ENCODE results near the gene PFDN6.
"Not testable (repeated sequence)": the region's sequence is repeated elsewhere in the genome, so short reads cannot be mapped to it uniquely, and the experiment has no call there.

PFDN6 gene

GRCh38 chr6:33273924-33274902, 15.2 kb upstream of the PFDN6 start:
- no peak for DNase-seq (ENCODE audit: low spot score)

DNA sequence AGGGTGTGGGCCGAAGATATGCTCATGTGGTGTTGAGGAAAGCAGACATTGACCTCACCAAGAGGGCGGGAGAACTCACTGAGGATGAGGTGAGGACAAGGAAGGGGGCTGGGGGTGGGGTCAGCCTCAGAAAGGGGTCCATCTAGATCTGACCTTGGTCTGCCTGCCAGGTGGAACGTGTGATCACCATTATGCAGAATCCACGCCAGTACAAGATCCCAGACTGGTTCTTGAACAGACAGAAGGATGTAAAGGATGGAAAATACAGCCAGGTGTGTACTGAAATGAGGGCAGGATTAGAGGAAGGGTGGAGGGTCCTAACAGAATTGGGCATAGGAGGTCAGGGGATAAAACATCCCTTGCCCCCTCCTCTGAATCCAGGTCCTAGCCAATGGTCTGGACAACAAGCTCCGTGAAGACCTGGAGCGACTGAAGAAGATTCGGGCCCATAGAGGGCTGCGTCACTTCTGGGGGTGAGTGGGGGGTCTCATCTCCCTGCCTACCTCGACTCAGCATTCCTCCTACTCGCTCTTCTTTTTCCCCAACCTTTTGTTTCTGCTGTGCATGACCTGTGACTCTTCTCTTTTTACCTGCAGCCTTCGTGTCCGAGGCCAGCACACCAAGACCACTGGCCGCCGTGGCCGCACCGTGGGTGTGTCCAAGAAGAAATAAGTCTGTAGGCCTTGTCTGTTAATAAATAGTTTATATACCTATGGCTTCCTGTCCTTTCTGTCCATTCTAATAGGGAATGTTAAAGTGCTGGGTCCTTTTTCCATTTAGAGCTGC, 13.4 kb upstream of the PFDN6 start:
- not testable (repeated sequence) for DNase-seq (ENCODE audit: low spot score)

DNA sequence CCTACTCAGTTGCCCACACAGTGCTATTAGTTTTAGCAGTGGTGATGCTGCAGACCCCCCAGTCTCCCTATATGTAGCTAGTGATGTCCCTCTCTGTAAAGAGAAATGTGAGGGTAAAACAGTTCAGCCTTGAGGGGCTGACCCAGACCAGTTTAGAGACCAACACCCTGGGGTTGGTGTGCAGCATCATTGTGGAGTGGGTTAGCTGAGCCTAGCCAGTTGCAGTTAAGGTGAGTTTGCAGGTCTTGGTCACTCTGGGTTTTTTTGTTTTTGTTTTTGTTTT, 12.9 kb upstream of the PFDN6 start:
- no peak for DNase-seq (ENCODE audit: low spot score)

DNA sequence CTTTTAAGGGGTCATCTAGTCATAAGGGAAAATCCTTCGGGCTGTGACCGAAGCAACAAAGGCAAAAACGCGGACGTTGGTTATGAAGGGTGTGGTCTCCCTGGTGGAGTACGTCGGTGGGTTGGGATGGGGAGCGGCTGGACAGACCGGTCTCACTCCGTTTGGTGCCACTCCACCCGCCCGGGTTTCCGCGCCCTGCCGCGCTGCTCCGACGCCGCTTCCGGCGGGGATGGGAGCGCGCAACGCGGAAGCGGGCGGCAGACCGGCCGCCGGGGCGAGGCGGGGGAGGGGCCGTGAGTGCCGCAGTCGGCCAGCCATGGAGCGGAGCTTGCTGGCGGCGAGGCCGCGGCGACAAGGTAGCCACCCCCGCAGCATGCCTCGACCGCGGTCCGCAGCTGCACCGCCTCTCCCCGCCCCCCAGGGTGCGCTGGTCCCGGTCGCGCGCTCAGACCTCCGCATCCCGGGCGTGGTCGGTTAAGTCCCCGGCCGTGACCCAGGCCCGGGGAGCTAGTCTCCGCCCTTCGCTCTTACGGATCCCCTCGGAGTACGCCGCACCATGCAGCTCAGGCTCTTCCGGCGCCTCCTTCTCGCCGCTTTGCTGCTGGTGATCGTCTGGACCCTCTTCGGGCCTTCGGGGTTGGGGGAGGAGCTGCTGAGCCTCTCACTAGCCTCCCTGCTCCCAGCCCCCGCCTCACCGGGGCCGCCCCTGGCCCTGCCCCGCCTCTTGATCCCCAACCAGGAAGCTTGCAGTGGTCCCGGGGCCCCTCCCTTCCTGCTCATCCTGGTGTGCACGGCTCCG, 12.3 kb upstream of the PFDN6 start, which contains the start of gene B3GALT4:
Gene B3GALT4, plus strand, starts transcription at position 260 of the 799 bp plus-strand sequence. Its CDS starts 297 bp downstream, at position 557.
- peak; percentile 83 for DNase-seq (ENCODE audit: low spot score)

DNA sequence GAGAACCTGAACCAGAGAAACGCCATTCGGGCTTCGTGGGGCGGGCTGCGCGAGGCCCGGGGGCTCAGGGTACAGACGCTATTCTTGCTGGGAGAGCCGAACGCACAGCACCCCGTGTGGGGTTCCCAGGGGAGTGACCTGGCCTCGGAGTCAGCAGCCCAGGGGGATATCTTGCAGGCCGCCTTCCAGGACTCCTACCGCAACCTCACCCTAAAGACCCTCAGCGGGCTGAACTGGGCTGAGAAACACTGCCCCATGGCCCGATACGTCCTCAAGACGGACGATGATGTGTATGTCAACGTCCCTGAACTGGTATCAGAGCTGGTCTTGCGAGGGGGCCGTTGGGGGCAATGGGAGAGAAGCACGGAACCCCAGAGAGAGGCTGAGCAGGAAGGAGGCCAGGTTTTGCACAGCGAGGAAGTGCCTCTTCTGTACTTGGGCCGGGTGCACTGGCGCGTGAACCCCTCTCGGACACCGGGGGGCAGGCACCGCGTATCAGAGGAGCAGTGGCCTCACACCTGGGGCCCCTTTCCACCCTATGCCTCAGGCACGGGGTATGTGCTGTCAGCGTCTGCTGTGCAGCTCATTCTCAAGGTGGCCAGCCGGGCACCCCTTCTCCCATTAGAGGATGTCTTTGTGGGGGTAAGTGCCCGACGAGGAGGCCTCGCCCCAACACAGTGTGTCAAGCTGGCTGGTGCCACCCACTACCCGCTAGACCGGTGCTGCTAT, 11.6 kb upstream of the PFDN6 start:
- DNase-seq (ENCODE audit: low spot score): peak; percentile 66

- DNase-seq (ENCODE audit: low spot score): no peak
These were observed 11.0 kb upstream of the PFDN6 start for GRCh38 chr6:33278392-33278741.

DNA sequence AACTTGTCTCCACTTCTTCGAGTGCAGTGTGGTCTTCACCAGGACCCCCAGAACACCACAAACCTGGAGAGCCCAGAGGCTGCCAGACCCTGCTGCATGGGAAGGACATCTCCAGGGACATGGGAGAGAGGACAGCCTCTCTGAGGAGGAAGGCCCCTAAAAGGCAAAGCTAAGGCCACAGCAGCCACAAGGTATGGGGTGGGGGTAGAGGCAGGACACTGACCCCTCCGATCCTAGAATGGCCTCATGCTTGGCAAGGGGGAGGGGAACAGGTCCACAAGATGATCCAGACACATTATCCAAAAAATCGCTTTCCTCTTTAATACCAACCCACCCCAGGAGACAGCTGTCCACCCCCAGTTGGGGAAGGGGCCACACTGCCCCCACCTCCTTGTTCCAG, 10.6 kb upstream of the PFDN6 start:
- DNase-seq (ENCODE audit: low spot score): no peak

GRCh38 chr6:33279257-33279695, 10.1 kb upstream of the PFDN6 start:
- no peak for DNase-seq (ENCODE audit: low spot score)

DNA sequence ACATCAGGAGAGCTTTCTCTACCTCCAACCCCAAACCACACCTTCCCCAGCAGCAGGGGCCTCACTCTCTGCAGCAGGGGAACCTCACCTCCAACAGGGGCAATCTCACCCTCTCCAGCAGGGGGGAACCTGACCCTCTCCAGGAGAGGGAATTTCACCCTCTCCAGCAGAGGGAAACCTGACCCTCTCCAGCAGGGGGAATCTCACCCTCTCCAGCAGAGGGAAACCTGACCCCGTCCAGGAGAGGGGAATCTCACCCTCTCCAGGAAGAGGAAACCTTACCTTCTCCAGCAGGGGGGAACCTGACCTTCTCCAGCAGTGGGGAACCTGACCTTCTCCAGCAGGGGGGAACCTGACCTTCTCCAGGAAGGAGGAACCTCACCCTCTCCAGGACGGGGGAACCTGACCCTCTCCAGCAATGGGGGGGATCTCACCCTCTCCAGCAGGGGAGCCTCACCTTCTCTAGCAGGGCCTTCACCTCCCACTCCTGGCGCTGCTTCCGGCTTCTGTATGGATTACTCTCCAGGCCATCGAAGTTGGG, 9.4 kb upstream of the PFDN6 start:
- DNase-seq (ENCODE audit: low spot score): no peak

- no peak for DNase-seq (ENCODE audit: low spot score)
These were observed 8.9 kb upstream of the PFDN6 start for GRCh38 chr6:33280539-33280938.

- not testable (repeated sequence) for DNase-seq (ENCODE audit: low spot score)
These were observed 4.2 kb upstream of the PFDN6 start for GRCh38 chr6:33285214-33285613.

- DNase-seq (ENCODE audit: low spot score): no peak
These were observed 2.2 kb upstream of the PFDN6 start for GRCh38 chr6:33286946-33287914.

DNA sequence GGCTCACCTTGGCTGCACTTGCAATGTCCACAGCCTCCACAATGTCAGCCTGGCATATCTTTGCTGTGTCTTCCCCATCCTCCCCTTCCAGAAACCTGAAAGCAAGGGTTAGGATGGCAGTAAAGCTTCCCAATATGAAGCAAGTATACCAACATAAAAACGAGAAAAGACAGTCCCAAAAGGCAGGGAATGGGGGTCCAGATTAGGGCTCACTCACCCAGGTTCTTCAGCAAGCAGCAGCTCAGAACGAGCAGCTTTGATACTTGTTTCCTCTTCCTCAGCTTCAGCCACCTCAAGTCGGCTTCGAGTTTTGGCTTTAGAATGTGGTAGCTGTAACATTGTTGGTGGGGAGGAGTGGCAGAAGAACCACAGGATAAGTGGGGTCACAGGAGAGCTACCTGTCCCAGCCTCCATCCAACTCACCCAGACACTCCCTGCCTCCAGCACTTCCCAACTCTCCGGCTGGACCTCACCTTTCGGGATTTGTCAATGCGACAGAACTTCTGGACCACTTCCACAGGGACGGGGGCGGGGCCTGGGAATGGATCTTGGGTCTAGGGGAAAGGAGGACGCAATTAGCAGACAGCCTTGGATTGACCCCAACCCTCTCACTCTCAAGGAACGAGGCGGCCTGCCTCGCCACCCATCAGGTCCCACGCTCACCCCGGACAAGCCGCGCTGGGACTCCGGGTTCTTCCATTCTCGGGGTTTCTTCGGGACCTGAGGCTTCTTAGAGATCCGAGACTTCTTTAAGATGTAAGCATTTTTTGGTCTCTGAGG, 1.1 kb upstream of the PFDN6 start:
- no peak for DNase-seq (ENCODE audit: low spot score)

DNA sequence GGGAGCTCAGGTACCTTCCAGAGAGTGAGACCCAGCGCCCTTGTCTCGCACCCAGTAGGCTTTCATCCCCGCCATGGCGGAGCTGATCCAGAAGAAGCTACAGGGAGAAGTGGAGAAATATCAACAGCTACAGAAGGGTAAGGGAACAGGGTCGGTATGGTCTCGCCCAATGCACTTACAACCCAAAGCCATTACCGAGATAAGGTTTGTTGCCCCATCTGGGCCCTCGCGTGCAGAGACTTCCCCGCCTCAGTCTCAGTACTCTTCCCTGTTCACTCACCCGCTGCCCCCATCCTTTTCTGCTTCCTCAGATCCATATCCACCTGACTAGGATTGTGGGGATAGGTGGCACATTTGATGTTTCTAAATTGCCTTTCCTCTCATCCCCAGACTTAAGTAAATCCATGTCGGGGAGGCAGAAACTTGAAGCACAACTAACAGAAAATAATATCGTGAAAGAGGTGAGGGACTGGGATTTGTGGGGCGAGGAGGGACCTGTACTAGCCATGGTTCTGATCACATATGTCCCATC, 449 bp downstream of the PFDN6 start:
- DNase-seq (ENCODE audit: low spot score): no peak

- no peak for DNase-seq (ENCODE audit: low spot score)
These were observed 1.1 kb downstream of the PFDN6 start for GRCh38 chr6:33290459-33290858.

GRCh38 chr6:33292996-33293682, 3.7 kb downstream of the PFDN6 start:
- no peak for DNase-seq (ENCODE audit: low spot score)

- DNase-seq (ENCODE audit: low spot score): no peak
These were observed 4.9 kb downstream of the PFDN6 start for GRCh38 chr6:33294086-33294823.

All from germinal center (tissue), 1 donor.